Activated naive CD4-positive, alpha-beta T cell treated with anti-CD3 and anti-CD28 coated beads, Interleukin-2, amount 50 U/mL, for 24 hours (primary cell): ENCODE data around the gene HGFAC.

ENCODE experiments used
- H3K27ac Mint-ChIP-seq: one replicate; pipeline ENCODE4 v1.8.0; 2021; ENCODE audit warnings: mild to moderate bottlenecking, mixed read lengths
- H3K27me3 Mint-ChIP-seq: one replicate; pipeline ENCODE4 v1.8.0; 2021; ENCODE audit warnings: mixed read lengths
- H3K36me3 Mint-ChIP-seq: one replicate; pipeline ENCODE4 v1.8.0; 2021; ENCODE audit warnings: mixed read lengths
- H3K4me1 Mint-ChIP-seq: one replicate; pipeline ENCODE4 v1.8.0; 2021; ENCODE audit warnings: mixed read lengths
- H3K4me3 Mint-ChIP-seq: one replicate; pipeline ENCODE4 v1.8.0; 2021; ENCODE audit warnings: mild to moderate bottlenecking, mixed read lengths
- H3K9me3 Mint-ChIP-seq: one replicate; pipeline ENCODE4 v1.8.0; 2021; ENCODE audit warnings: mixed read lengths

The HGFAC gene

DNA sequence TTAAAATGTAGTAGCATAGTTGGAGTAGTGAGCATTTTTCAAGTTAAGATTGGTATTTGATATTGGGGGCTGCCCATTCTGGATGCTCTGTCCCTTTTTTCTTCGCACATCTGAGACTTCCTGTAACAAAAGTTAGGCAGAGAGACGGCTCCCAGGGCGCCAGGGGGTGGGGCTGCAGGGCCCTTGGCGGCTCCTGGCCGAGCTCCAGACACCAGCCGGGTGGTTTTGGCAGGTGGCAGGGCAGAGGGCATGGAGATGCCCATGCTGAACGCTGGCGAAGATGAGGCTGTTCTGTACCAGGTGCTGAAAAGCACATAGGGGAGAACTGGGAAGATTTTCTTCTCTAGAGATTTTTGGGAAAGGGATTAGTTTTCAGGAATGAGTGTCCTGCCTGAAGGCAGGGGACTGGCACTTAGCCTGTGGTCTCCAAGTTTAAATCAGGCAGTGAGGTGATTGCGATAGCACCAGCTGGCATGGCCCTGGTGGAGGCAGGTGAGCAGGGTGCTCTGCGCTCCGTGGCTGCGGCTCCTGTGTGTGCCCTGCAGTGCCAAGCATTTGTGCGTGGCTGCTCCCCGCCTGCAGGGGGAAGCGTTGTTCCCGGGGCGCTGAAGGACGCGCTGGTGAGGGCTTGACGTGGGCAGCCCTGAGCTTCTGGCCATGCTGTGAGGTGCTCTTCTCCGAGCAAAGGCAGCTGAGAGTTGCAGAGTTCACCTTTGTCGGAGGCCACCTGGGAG is 23.6 kb upstream of the HGFAC start:
- Mint-ChIP-seq H3K27ac (no peak overlapping the region), H3K36me3 (peaks cover 3% of the 10 kb centered on the region), H3K27me3 (no peaks in the 10 kb centered on the region), H3K4me1 (no peaks in the 10 kb centered on the region), H3K9me3 (no peaks in the 10 kb centered on the region), H3K4me3 (no peak overlapping the region)

DNA sequence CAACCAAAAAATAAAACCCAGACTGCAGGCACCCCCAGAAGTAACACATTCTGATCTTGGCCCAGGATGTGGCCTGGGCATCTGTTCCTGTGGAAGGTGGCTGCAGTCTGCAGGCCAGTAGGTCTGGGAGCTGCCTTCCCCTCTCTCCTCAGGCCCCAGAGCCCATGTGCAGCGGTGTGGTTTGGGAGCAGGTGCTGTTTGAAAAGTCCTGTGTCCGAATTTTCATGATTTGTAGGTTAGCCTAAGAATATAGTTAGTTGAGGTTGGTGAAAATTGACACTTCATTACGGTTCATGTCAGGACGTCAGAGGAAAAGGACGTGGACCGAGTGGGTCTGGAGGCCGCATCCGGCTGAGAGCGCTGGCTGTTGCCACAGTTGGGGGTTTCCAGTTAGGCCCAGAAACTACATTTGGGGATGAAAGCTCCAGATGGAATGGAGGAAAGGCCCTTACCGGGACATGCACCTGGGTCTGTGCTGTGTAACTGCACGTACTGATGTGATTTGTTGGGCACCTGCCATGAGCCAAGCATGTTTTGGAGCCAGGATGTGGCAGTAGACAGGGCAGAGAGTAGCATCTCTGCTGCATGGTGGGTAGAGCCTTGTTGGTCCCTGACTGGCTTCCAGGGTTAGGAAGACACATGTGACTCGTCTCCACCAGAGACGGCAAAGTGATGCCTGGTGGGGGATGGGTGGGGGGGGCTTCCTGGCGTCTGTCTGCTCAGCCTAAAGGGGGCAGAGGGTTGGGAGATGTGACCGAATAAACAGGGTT is 21.7 kb upstream of the HGFAC start:
- peaks cover 3% of the 10 kb centered on the region for H3K36me3 Mint-ChIP-seq
- H3K27ac Mint-ChIP-seq: no peak overlapping the region
- no peaks in the 10 kb centered on the region for H3K9me3 Mint-ChIP-seq
- no peaks in the 10 kb centered on the region for H3K4me1 Mint-ChIP-seq
- no peak overlapping the region for H3K4me3 Mint-ChIP-seq
- no peaks in the 10 kb centered on the region for H3K27me3 Mint-ChIP-seq

DNA sequence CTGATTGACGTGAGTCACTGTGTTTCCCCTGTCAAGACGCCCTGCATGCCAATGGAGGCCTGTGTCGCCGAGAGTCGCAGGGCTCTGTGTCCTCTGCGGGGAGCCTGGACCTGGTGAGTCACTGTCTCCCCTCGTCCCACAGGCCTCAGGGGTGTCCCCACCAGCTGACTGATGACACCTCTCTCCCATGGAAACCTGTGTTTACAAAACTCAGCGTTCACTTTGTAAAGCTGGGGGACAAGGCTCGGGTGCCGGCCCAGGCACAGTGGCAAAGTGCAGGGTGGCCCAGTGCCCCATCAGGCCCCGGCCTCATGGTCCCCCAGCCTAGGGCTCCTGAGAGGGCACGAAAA is 21.2 kb upstream of the HGFAC start:
- no peaks in the 10 kb centered on the region for H3K9me3 Mint-ChIP-seq

GRCh38 chr4:3420956-3421355 is 20.8 kb upstream of the HGFAC start:
- Mint-ChIP-seq H3K27me3 (no peaks in the 10 kb centered on the region), H3K4me1 (no peaks in the 10 kb centered on the region), H3K4me3 (no peak overlapping the region), H3K36me3 (peaks cover 3% of the 10 kb centered on the region), H3K9me3 (no peaks in the 10 kb centered on the region), H3K27ac (no peak overlapping the region)

More for the DNA sequence above, 21.2 kb upstream of the HGFAC start:
- H3K27me3 Mint-ChIP-seq: no peaks in the 10 kb centered on the region
- H3K36me3 Mint-ChIP-seq: peaks cover 3% of the 10 kb centered on the region
- H3K4me3 Mint-ChIP-seq: no peak overlapping the region
- H3K27ac Mint-ChIP-seq: no peak overlapping the region
- H3K4me1 Mint-ChIP-seq: no peaks in the 10 kb centered on the region

DNA sequence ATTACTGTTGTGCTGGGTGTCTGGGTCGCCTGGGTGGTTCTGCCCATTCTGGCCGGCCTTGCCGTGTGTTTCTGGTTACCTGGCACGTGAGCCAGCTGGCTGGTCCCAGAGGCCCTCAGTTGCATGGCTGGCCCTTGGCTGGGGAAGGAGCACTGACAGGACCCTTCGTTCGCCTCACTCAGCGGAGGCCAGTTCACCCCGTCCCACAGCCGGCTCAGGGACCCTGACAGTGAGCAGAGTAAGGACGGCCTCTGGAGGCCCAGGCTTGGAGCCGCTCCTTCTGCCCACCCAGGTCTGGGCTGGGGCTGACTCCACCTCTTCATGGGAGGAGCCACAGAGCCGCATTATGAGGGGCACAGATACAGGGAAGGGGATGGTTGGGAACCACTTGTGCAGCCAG is 20.3 kb upstream of the HGFAC start:
- Mint-ChIP-seq H3K27me3 (no peaks in the 10 kb centered on the region), H3K4me1 (no peaks in the 10 kb centered on the region), H3K27ac (no peak overlapping the region), H3K36me3 (peaks cover 3% of the 10 kb centered on the region), H3K9me3 (no peaks in the 10 kb centered on the region), H3K4me3 (no peak overlapping the region)

GRCh38 chr4:3422241-3422801 is 19.4 kb upstream of the HGFAC start:
- H3K27ac Mint-ChIP-seq: no peak overlapping the region
- no peak overlapping the region for H3K4me3 Mint-ChIP-seq
- no peaks in the 10 kb centered on the region for H3K4me1 Mint-ChIP-seq
- no peaks in the 10 kb centered on the region for H3K9me3 Mint-ChIP-seq
- H3K27me3 Mint-ChIP-seq: no peaks in the 10 kb centered on the region
- H3K36me3 Mint-ChIP-seq: peaks cover 3% of the 10 kb centered on the region

- Mint-ChIP-seq H3K4me1 (no peaks in the 10 kb centered on the region), H3K27me3 (no peaks in the 10 kb centered on the region), H3K27ac (no peak overlapping the region), H3K36me3 (peaks cover 1% of the 10 kb centered on the region), H3K9me3 (no peaks in the 10 kb centered on the region), H3K4me3 (no peak overlapping the region)
Measured at GRCh38 chr4:3422808-3423297, 18.9 kb upstream of the HGFAC start.

DNA sequence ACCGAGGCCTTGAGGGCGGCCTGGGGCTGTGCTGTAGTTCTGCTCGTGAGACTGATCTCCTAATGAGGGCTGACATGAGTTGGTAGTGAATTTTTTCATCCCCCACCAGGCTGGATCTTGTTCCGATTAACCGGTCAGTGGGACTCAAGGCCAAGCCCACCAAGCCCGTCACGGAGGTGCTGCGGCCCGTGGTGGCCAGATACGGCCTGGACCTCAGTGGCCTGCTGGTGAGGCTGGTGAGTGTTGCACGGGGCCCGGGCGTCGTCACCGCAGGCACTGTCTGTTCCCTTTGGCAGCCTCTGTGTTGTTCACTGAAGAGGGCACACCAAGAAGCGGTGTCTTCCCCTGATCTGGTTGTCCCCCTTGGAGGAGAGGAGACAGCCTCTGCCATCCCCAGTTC is 18.4 kb upstream of the HGFAC start:
- H3K9me3 Mint-ChIP-seq: no peaks in the 10 kb centered on the region
- no peaks in the 10 kb centered on the region for H3K36me3 Mint-ChIP-seq
- no peaks in the 10 kb centered on the region for H3K4me1 Mint-ChIP-seq
- H3K27ac Mint-ChIP-seq: no peak overlapping the region
- H3K4me3 Mint-ChIP-seq: no peak overlapping the region
- no peaks in the 10 kb centered on the region for H3K27me3 Mint-ChIP-seq

DNA sequence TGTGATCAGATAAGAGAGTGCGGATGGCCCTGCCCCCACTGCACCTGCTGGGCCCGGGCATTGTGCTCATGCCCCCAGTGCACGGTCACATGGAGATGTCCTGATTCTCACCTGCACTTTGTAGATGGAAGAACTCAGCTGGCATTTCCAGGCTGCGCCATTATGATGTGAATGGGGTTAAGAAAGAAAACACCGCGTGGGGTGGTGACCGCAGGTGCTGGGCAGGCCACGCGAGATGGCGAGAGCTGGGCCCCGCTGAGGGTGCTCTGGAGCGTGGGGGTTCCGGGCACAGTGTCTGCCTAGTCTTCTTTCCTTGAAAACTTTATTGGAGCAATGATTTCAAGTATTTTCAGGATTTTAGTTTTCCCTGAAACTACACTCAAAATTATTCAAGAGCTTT is 17.8 kb upstream of the HGFAC start:
- Mint-ChIP-seq H3K9me3 (no peaks in the 10 kb centered on the region), H3K27ac (no peak overlapping the region), H3K4me1 (no peaks in the 10 kb centered on the region), H3K4me3 (no peak overlapping the region), H3K27me3 (no peaks in the 10 kb centered on the region), H3K36me3 (no peaks in the 10 kb centered on the region)

GRCh38 chr4:3424522-3425095 is 17.2 kb upstream of the HGFAC start:
- Mint-ChIP-seq H3K27me3 (no peaks in the 10 kb centered on the region), H3K36me3 (no peaks in the 10 kb centered on the region), H3K9me3 (no peaks in the 10 kb centered on the region), H3K4me1 (no peaks in the 10 kb centered on the region), H3K4me3 (no peak overlapping the region), H3K27ac (no peak overlapping the region)

DNA sequence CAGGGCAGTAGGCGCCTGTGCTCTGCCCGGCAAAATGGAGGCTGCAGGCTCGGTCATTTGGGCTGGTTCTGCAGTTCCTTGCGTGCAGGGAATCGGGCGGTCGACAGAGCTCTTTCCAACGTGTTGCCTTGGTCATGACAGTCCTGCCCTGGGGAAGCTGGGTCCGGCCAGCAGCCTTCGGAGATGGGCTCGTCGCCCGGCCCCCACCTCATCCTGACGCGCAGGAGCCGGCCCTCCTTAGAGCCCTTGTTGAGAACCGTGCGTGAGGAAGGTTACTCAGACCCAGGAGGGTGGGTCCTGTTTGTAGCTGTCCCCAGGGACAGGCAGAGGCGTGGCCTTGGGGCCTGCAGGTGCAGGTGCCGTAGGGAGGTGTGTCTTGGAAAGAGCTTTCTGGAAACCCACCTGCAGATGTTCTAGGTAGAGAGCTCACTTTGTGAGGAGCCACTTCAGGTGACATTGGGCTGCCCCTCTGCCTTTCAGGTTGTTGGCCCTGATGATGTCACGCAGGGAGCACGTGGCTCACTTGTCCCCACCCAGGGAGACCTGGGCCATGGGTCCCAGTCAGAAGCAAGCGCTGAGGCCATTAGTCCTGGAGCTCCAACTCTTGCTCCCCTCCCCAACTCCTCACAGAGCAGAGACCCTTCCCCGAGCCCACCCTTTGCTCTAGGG is 15.2 kb upstream of the HGFAC start:
- no peaks in the 10 kb centered on the region for H3K4me1 Mint-ChIP-seq
- no peaks in the 10 kb centered on the region for H3K9me3 Mint-ChIP-seq
- no peaks in the 10 kb centered on the region for H3K36me3 Mint-ChIP-seq
- no peak overlapping the region for H3K27ac Mint-ChIP-seq
- H3K4me3 Mint-ChIP-seq: no peak overlapping the region
- H3K27me3 Mint-ChIP-seq: no peaks in the 10 kb centered on the region

DNA sequence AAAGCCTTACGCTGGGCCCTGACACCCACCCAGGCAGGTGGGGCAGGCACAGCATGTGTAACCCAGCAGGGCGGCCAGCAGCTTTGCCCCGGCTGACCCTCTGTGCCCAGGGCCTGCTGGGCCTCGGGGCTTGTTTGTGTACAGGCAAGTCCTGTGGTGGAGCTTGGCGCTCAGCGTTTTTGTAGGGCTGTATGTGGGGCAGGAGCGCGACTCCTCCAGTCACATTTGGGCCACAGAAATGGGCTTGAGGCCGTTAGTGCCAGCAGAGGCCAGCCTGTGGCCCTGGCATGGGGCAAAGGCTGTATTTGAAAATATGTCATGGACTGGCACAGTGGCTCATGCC is 14.7 kb upstream of the HGFAC start:
- H3K4me1 Mint-ChIP-seq: no peaks in the 10 kb centered on the region
- no peaks in the 10 kb centered on the region for H3K27me3 Mint-ChIP-seq
- H3K27ac Mint-ChIP-seq: no peak overlapping the region
- H3K4me3 Mint-ChIP-seq: no peak overlapping the region
- H3K9me3 Mint-ChIP-seq: no peaks in the 10 kb centered on the region
- no peaks in the 10 kb centered on the region for H3K36me3 Mint-ChIP-seq

DNA sequence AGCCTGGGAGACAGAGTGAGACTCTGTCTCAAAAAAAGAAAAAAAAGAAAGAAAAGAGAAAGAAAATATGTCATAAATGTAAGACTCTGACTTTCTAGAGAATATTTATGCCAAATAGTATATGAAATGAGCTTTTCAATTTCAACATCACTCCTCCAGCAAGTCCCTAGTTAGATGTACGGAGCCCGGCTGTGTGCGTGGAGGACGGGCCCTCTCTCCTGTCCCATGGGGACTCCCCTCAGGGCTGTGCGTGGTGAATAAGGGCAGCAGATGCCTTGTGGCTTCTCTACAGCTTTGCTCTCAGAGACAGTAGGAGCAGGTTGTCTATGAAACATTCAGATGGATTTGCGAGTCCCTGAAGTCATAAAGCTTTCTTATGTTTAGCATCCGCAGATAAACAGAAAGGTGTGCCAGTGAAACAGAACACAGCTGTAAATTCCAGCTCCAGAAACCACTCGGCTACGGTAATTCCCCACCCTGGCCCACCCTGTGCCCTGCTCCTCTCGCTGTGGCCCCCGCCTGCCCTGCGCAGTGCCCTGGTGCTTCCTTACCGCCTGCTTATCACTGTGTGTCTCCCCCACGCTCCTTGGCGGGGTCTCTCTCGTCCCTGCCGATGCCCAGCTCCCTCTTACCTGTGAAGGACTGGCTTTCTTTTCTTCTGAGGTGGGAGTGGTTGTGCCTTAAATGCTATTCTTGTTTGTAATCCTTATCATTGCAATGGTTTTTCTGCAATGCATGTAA is 13.9 kb upstream of the HGFAC start:
- Mint-ChIP-seq H3K27ac (no peak overlapping the region), H3K27me3 (no peaks in the 10 kb centered on the region), H3K36me3 (no peaks in the 10 kb centered on the region), H3K4me1 (no peaks in the 10 kb centered on the region), H3K4me3 (no peak overlapping the region), H3K9me3 (no peaks in the 10 kb centered on the region)

DNA sequence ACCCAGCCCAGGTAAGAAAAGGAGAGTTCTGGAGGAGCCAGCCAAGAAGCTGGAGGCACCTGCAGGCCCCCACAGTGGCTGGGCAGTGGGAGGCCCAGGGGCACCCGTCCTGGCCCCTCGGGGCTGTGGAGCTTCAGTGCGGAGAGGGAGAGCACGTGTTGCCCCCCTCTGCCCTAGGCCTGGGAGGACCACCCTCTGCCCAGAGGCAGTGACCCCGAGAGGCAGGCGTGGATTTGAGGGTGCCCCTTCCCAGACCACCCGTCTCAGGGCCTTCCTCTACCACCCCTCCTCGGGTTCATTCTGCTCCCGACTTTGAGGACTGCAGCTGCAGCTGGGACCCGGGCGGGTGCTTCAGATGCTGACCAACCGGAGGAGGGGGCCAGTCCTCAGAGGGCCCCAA is 12.1 kb upstream of the HGFAC start:
- Mint-ChIP-seq H3K4me3 (no peak overlapping the region), H3K27ac (no peak overlapping the region), H3K36me3 (no peaks in the 10 kb centered on the region), H3K4me1 (no peaks in the 10 kb centered on the region), H3K27me3 (no peaks in the 10 kb centered on the region), H3K9me3 (no peaks in the 10 kb centered on the region)

DNA sequence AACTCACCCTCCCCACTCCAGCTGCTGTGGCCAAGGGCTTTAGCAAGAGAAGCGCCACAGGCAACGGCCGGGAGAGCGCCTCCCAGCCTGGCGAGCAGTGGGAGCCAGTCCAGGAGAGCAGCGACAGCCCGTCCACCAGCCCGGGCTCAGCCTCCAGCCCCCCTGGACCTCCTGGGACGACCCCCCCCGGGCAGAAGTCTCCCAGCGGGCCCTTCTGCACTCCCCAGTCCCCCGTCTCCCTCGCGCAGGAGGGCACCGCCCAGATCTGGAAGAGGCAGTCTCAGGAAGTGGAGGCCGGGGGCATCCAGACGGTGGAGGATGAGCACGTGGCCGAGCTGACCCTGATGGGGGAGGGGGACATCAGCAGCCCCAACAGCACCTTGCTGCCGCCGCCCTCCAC is 11.2 kb upstream of the HGFAC start:
- H3K4me3 Mint-ChIP-seq: no peak overlapping the region

More for the DNA sequence above, 11.2 kb upstream of the HGFAC start:
- Mint-ChIP-seq H3K4me1 (no peaks in the 10 kb centered on the region), H3K9me3 (no peaks in the 10 kb centered on the region), H3K27ac (no peak overlapping the region), H3K36me3 (no peaks in the 10 kb centered on the region), H3K27me3 (no peaks in the 10 kb centered on the region)
